ENCODE measurements around the gene LIN7B. TPM values are rescaled to one million over a fixed set of nuclear protein-coding genes. Genes with fewer than 3 reads are reported as not detected.

LIN7B gene
- total and polyA plus RNA-seq, 2 of the 13 experiments (the other 11 are each of a cell fraction or from before 2014, with no cell fraction given): 5.3 to 7.6 TPM

GRCh38 chr19:49149652-49150105 lies 35.5 kb downstream of the LIN7B start (continued):
- TF ChIP-seq YEATS2 (CRISPR knock-in tag; IDR thresholded peaks at IDR 0.05; ENCODE audit: borderline replicate concordance) (peak; percentile 2; the same call in 1 of the 2 replicates), SMAD3 (CRISPR knock-in tag; IDR thresholded peaks at IDR 0.05) (no peak), ZNF296 (CRISPR knock-in tag; conservative IDR thresholded peaks at IDR 0.05) (no peak), ZNF414 (CRISPR knock-in tag; IDR thresholded peaks at IDR 0.05) (peak; percentile 76), NFKB2 (CRISPR knock-in tag; IDR thresholded peaks at IDR 0.05; ENCODE audit: borderline replicate concordance) (no peak), ZNF570 (CRISPR knock-in tag; IDR thresholded peaks at IDR 0.05; ENCODE audit: borderline replicate concordance) (no peak), LCORL (IDR thresholded peaks at IDR 0.05) (no peak), LCORL (CRISPR knock-in tag; IDR thresholded peaks at IDR 0.05) (no peak), PHF8 (CRISPR knock-in tag; IDR thresholded peaks at IDR 0.05) (peak; percentile 37), ZBTB33 (CRISPR knock-in tag; IDR thresholded peaks at IDR 0.05) (no peak), ZNF784 (CRISPR knock-in tag; IDR thresholded peaks at IDR 0.05; ENCODE audit: borderline replicate concordance) (no peak; the same call in 1 of the 2 replicates), ZBTB4 (CRISPR knock-in tag; IDR thresholded peaks at IDR 0.05; ENCODE audit: borderline replicate concordance) (peak; percentile 45; the same call in 1 of the 2 replicates), CREB1 (IDR thresholded peaks at IDR 0.05) (no peak), CREB1 (CRISPR knock-in tag; IDR thresholded peaks at IDR 0.05) (no peak), RFX3 (CRISPR knock-in tag; IDR thresholded peaks at IDR 0.05) (no peak), SP5 (CRISPR knock-in tag; IDR thresholded peaks at IDR 0.05; ENCODE audit: borderline replicate concordance, low read depth) (no peak), MTF1 (CRISPR knock-in tag; IDR thresholded peaks at IDR 0.05) (no peak), KAT8 (CRISPR knock-in tag; IDR thresholded peaks at IDR 0.05) (peak; percentile 38), ZNF451 (CRISPR knock-in tag; IDR thresholded peaks at IDR 0.05) (no peak; the same call in 1 of the 2 replicates), ZNF275 (CRISPR knock-in tag; IDR thresholded peaks at IDR 0.05; ENCODE audit: borderline replicate concordance) (peak; percentile 25; the same call in 1 of the 2 replicates), ZC3H13 (CRISPR knock-in tag; IDR thresholded peaks at IDR 0.05) (0 out of 2 replicates have a peak, but pooled peaks have one; percentile 4), CERS6 (CRISPR knock-in tag; IDR thresholded peaks at IDR 0.05) (no peak)

Measured in HepG2 (cell line).